Activated CD4-positive, CD25-positive, alpha-beta regulatory T cell treated with anti-CD3 and anti-CD28 coated beads, Interleukin-2, amount 50 U/mL, for 16 hours (primary cell): Measurements from ENCODE around the gene NLGN4X.

Experiments
- DNase-seq: peaks from one replicate; pipeline ENCODE4 v3.0.0-alpha.2; 2020; ENCODE audit warnings: low read depth, low spot score

NLGN4X gene

DNA sequence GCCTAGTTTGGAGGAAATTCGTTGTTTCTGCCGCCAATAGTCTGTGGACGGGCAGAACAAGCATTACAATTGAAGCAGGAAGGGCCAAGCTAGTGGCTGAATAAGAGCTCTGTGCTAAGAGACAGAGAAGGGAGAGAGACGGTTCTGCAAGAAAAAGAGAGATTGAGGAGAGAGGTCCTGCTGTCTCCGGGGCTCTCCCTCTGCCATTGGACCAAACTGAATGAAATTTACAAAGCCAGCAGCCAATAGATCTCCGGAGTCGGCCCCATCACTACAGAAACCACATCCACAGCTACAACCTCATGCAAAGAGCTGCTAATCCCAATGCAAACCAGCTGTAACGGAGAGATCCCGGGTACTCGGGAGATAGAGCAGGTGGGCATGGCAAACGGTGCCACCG lies at the start of gene NLGN4X:
Gene NLGN4X, minus strand, starts transcription at position 148 of the 400 bp plus-strand sequence. CDS start 77,401 bp downstream, outside the sequence.
- no peak for DNase-seq

DNA sequence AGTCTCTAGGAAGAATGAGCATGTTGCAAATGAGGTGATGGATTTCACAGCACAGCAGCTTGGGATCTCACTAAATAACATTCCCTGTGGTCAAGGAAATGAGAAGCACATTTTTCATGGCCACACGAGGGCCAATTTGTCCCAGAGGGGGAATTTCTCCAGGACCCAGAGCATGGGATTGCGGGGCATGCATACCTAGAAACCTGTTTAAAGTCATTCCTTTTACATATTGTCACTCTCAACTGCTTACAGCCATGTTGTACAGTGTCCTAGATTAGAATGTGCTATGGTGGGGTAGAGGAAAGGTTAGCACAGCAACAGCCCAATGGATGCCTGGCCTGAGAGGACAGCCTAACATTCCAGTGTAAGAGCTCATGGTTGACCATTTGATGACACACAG lies 37.4 kb upstream of the NLGN4X start:
- no peak for DNase-seq

DNA sequence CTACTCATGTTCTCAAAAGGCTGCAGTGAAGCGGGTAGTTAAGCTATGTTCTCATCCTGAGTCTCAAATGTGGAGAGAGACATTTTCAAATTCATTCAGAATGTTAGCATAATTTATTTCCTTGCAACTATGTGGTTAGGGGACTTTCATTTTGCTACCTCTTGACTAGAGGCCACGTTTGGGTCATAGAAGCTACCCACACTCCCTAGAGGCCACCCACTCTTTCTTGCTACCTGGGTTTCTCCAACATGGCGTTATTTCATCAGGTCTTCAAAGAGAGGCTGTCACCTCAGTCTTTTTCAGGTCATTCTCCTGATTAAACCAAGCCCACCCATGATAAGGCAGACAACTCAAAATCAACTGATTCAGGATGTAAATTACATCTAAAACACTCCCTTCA lies 34.3 kb upstream of the NLGN4X start:
- no peak for DNase-seq

DNA sequence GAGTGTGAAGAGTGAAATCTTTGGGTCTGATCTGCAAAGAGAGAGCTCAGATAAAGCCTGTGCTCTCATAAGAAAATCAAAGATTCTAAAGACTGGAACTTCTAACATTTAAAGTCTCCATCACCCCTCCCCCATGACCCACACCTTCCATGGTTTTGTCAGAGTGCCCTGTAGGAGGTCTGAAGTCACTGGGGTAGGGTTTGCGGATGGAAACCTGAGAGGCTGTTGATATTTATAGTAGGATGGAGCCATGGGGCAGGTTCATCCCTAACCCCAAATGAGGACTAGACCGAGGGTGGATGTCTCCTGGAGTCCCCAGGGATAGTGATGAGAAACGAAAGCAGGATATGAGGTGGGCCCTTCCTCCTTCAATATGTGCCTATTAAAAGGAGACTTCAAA lies 28.4 kb upstream of the NLGN4X start:
- no peak for DNase-seq

DNA sequence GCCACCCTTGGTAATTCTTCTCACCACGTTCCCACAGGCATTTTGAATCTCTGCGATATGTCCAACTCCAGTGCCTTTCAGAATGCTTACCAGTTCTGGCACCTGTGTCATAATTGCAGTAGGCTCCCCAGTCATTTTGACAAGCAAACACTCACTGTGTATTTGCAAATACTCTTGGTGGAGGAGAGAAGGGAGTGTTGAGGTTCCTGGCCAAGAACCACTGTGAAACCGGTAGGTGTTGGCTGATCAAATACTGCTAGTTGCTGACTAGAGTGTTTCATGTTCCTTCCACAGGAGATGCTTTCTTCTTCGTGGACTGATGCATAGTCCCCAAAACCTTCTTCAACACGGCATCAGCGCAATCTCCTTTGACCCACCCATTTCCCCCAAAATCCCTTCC lies 16.0 kb upstream of the NLGN4X start:
- no peak for DNase-seq

DNA sequence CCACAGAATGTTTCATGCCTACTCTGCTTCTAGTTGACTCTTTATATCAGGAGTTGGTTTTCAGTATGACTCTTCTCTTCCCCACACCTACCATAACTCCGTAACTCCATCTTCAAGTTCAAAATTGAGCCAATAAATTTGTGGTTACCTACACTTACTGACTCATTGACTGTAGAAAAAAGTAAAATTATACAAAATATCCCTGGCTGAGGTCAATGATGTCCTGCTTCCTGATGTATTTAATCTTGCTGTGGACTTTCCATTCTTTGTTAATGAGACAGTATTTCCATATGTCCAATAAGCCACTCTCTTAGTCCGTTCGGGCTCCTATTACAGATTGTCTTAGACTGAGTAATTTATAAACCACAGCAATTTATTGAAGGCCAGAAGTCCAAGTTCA lies 9.9 kb upstream of the NLGN4X start:
- DNase-seq: no peak

DNA sequence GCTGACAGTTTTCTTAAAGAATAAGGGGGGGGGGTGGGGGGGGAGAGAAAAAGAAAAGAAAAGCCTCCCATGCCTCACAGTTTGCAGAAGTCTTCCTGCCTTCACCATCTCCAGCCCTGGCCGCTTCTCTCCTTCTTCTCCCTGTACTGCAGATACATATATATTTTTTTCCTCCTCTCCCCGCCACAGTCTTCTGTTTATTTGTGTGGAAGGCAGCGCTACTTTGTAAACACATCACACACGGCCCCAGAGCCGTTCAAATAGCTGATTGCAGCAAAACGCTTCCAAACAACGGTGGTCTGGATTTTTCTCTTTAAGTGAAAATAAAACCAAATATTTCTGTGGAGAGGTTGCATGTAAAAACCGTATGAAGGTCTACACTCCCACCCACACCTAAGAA lies 732 bp downstream of the NLGN4X start:
- DNase-seq: no peak

DNA sequence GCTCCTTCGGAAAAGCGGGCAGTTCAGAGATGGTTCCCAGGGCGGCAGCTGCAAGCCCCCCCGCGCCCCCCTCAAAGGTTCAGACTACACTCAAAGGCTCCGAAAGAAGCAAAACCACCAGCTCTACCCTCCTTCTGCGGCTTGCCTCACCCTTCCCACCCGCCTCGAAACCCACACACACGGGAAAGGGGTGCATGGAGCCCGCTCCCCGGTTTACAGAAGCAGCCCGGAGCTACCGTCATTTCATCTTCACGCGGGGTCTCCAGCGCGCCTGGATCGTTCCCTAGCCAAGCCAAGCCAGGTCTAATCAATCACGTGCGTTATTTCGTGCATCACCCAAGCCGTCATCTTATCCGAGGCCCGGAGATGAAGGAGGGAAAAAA lies 1.2 kb downstream of the NLGN4X start:
- DNase-seq: no peak

DNA sequence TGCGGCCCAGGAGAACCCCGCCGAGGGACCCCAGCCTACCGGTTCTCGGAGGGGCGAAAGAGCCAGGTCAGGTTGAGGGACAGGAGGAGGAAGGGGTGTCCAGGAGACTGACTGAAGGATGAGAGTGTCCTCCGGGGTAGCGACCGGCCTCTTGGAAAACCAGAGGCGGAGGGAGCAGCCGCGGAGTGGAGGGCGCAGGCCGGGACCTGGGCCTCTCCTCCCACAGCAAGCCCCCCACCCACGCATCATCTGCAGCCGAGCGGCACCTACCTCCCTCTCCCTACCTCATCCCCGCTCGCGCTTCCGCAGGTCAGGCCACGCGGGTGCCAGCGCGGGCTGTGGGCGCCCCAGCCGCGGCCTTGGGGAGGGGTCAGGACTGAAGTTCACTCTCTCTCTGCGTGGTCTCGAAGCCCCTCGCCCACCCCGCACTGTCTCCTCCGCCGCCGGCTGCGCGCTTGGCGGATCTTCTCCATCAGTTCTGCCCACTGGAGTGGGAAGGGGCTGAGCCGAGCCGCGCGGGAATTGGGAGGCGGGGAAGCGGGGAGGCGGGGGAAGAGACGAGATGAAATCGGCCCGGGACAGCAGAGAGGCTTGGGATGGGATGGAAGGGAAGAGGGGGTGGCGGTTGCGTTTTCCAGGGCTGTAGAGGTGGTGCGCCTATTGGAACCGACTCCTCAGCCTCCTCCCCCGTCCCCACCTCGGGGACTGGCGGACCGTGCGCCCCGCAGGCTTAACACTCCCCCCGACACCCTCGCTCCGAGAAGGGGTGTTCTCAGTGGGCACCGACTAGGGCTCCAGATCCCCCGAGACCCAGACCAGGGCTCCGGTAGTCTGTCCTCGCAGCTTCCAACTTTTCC lies 1.8 kb downstream of the NLGN4X start:
- DNase-seq: no peak

DNA sequence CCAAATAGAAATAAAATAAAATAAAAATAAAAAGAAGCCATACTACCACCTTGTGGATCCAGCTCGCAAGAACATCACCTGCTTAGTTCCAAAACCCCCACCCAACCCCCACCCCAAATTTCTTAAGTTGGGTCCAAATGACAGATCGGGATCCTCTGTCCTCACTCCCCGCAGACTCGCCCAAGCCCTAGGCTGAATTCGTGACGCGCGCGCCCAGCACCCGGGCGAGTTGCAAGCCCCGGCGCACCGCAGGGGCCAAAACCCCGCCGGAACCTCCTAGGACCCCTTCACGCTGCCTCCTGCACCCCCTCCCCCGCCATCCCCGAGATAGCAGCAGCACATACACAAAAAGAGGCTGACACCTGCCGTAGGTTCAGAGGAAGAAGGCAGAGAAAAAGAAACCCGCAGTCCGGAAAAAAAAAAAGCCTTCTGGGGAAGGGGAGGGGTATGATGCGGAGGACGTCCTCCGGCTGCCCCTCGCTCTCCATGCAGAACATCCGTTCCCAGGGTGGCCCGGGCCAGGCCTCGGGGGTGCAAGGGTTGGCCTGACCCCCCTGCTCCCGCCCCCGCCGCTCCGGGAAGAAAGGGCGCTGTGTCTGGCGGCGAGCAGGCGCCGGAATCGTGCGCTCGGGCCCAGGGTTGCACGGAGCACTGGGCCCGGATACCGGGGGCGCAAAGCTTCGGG lies 2.6 kb downstream of the NLGN4X start:
- DNase-seq: no peak

DNA sequence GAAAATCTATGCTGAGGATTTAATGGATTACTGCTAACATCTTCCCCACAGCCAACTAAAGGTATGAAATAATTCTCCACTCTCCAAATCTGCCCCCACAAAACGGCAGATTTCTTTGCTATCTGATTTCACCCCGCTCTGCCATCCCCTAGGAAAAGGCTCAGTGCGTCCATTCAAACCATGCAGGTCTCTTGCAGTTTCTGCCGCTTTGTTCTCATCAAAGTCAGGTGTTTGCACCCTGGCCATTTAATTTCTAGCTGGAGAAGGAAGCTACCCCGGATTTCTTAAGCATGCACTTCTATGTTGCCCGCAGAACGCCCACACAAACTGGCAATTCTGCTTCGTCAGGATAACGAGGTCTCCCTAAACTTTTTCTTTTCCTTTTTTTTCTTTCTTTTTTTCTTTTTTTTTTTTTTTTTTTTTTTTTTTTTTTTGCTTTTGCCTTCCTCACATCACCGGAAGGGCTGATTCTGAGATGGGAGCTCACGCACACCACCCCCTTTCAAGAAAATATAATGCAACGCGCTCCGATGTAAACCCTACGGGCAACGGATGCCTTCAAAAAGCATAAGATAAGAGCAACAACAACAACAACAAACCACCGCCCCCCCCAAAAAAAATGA lies 3.3 kb downstream of the NLGN4X start:
- no peak for DNase-seq

DNA sequence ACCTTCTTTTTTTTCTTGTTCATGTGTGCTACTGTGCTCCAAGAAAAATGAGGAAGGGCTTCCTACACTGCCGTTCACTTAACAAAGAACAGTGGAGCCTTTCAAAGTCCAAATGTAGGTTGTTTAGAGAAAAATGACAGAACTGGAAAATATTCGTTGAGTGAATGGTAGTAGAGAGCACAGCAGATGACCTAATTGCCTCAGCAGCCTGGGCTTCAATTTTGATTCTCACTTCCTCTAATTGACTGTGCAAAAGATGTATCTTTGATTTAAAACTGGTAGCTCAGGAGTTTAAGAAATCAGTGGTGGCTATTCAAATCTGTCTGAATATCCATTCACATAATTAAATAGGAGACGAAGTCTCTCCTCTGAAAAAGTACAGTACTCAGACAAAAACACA lies 5.2 kb downstream of the NLGN4X start:
- DNase-seq: no peak

DNA sequence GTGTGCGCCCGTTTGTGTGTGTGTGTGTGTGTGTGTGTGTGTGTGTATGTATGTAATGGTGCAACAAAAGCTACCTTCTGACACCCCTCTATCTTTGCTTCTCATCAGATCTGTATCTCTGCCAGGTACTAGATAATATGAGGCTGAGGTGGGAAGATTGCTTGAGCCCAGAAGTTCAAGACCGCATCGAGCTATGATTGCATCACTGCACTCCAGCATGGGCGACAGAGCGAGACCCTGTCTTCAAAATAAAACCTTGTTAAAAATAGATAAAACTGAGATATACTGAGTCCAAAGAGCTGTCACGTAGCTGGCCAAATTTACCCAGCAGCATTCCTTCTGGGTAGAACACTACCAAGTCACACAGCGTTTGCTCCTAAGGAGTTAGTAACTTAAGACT lies 18.4 kb downstream of the NLGN4X start:
- DNase-seq: no peak

DNA sequence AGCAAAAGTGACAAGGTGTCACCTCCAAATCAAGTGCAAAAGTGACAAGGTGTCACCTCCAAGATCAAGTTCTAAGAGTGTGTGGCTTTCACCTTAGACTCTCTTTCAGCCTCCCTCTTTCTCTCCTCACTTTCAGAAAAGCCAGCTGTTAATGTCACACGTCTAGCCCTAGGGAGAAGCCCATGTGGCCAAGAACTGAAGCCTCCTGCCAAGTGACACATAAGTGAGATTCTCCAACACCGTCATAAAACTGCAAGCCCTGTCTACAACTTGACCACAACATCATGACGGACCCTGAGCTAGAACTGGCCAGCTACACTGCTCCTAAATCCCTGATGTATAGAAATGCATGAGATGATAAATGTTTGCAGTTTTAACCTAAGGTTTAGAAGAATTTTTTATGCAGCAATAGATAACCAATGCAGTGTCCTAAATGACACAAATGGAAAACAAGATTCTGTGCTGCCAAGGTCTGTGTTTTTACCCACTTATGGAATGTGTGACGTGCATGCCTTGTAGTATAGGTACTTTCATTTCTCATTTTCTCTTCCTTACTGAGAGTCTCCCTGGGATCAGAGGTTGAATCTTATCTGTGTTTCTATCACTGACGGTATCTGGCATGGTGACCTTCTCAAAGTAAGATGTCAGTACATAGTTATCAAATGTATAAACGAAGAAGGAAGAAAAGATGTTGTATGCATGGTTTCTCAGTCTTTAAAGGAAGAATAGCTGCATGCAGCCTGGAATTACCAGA lies 25.0 kb downstream of the NLGN4X start:
- no peak for DNase-seq

DNA sequence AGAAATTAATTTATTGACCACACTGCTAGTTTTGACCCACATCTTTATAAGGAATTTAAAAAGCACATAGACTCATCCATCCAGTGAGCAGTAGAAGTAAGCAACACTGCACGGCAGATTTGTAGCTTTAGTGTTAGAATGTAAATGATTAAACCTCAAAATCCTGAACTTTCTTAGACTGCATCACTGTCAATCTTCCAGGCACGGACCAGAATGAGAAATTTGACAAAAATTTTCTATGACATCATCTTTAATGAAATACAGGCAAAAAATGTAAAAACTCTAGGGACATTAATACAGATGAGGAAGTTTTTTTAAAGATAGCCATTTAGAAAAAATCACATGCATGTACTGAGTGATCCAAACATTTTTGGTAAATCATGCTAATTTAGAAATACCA lies 29.2 kb downstream of the NLGN4X start:
- DNase-seq: no peak

DNA sequence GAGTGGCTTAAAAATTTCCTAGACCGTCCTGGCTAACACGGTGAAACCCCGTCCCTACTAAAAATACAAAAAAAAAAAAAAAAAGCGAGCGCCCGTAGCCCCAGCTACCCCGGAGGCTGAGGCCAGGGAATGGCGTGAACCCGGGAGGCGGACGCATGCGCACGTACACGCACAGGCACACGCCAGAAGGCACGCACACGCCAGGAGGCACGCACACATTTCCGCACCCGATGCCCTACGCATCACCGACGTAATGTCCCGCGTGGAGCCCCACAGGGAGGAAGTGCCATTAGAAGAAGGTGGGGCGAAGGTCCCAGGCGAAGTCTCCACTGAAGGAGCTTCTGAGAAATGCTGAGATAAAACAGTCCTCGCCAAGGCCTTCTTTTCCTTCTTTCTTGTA lies 41.4 kb downstream of the NLGN4X start:
- no peak for DNase-seq

DNA sequence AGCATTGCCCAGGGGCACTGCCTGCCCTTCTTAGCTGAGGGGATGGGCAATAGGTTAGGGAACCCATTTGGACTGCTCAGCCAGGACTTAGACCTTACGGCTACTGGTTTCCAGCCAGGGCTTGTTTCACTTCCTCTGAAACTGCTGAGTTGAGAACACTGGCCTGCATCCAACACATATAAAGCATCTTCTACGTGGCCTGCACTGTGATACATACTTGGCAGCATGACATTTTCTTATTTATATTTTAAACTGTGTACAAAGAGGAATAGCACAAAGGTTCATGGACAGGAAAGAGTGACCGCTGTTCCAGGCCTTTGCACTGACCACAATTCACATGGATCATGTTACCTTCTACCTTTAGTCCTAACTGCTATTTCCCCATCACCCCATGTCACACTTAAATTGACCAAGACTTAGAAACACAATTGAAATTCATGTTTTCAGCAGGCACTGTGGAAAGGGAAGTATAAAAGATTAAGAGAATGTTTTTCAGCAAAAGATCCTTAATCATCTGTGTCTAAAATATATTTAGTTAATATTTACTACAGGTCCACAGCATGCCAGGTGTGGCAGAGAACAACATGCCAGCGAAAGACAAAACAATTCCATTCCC lies 43.7 kb downstream of the NLGN4X start:
- no peak for DNase-seq

DNA sequence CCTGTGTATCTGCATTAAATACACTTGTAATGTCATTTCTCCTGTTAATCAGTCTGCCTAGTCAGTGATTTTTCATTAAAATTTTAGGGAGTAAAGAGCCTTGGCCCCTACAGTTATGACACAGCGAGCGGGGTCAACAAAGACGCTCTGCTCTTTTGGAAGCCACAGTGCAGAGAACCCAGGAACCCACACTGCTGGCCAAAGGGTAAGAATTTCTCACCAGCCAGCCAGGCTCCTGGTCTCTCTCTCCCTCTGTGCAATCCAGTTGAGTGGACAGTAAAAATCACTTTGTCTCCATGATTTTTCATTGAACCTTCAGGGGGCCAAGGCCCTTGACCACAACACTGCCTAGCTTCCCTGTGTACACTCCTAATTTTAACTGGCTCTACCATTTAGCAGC lies 52.8 kb downstream of the NLGN4X start:
- no peak for DNase-seq

DNA sequence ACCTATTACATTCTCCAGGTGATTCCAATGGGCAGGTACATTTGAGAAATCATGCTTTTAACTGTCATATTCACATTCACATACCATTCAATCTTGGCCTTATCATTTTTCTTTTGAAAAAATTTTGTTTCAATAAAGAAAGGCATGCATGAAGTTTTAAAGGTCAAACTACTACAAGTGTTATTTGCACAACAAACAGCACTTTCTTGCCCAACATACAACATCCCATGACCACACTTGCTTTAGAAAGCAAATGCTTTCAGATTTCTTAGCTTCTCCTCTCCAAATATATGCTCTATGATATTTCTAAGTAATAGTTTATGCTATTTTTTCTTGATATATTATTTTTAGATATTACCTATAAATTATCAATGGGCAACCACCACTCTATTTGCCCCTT lies 58.2 kb downstream of the NLGN4X start:
- no peak for DNase-seq

DNA sequence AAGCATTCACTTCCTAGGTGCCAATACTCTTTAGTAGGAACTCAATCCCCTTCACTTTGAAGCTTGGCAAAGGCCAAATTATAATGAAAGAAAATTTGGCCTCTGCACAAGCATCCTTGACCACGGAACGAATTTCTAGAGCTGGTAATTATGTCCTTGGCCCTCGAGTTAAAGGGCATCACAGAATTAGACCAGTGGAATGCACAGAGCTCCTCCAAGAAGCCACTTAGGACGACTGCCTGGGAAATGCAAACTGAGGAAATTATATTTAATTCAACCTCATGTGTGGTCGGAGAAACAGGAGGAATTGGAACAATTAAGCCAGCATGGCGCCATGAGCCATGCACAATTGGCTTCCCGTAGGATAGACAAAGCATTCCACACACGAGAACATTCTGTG lies 59.3 kb downstream of the NLGN4X start:
- no peak for DNase-seq

DNA sequence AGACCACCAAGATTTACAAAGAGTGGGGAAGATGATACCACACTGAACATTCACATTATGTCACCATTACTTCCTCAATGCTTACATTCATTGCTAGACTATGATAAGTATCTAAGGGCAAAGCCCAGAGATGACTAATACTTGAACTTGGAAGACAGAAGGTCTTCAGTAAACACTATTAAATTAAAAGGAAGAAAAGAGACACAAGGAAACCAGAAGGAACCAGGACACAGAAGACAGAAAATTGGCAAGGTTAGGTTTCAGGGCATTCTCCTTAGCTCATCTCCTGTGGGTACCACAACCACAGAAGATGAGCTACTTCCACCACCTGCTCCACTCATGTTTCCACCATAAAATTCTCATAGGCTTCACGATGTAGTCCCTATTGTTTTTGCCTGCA lies 64.9 kb downstream of the NLGN4X start:
- no peak for DNase-seq

DNA sequence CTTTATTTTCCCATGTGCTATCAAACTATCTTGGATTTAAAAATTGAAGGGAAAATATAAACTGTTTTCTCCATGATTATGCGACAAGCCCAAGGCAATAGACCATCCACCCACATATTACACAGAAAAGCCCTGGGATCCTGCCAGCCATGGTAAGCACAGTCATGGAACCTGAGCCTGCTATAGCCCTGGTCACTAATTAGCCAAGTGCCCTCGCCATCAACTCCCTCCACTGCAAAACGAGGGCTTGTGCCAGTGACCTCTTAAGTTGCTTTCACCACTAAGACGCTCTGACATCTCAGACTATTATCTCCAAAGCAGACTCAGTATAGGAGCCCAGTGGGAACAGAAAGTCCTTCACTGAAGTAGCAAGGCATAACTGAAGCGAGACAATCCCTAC lies 69.2 kb downstream of the NLGN4X start:
- DNase-seq: no peak
